HS-5 (cell line): ENCODE measurements around the gene KCNIP3.
"Not testable (repeated sequence)": the region's sequence is repeated elsewhere in the genome, so short reads cannot be mapped to it uniquely, and the experiment has no call there.

Experiments
- DNase-seq: peaks from one replicate; pipeline ENCODE4 v3.0.0-alpha.2; 2012; ENCODE audit warnings: low read depth

KCNIP3 gene

GRCh38 chr2:95411239-95411638 is 114.1 kb downstream of the KCNIP3 start:
- DNase-seq = not testable (repeated sequence)

DNA sequence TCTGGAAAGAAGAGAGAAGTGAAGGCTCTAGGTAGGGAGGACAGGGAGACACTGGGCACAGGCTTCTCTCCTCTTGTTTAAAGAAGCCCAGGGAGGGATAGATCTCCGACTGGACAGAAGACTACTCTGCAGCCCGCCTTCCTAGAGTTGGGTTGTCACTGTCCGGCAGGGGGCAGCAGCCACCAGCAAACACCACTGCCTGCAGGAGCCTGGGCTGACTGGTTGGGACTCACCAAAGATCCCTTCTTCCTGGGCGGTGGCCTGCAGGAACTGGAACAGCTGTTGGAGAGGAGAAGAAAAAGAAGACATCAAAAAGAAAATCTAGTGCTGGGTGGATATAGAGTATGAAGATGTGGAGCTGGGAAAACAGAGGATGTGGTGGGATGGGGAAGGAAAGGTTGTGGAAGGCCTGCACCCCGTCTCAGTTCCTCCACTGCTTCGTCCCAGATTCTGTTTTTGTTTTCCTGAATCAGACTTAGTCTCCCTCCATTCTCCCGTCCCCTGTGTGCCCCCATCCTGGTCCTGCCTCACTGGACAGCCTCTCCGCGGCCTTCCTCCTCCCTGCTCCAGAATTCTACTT is 117.0 kb downstream of the KCNIP3 start:
- DNase-seq = peak; percentile 38

GRCh38 chr2:95415138-95415537 is 118.0 kb downstream of the KCNIP3 start:
- DNase-seq = not testable (repeated sequence)

GRCh38 chr2:95415561-95415960 is 118.4 kb downstream of the KCNIP3 start:
- DNase-seq = not testable (repeated sequence)

GRCh38 chr2:95427196-95427867 is 130.2 kb downstream of the KCNIP3 start:
- not testable (repeated sequence) for DNase-seq

GRCh38 chr2:95429748-95430467 is 132.8 kb downstream of the KCNIP3 start:
- DNase-seq = not testable (repeated sequence)

DNA sequence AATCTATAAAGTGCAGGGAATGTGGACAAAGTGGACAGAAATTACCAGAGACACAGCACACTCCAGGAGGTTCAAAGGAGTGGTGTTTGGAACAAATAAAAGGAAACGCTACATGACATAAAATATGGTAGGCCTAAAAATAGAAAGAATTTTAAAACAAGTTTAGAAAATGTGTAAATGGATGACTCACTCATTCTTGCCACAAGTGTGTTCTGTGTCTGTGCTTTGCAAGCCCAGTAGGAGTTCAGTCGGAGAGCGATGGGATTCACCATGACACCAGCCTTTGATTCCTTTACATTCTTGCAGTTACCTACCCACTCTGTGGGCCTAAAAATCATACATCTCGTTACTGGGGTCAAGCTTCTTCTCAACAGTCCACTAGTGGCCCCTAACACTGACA is 136.2 kb downstream of the KCNIP3 start:
- DNase-seq = not testable (repeated sequence)

GRCh38 chr2:95433973-95434372 is 136.8 kb downstream of the KCNIP3 start:
- DNase-seq = not testable (repeated sequence)

DNA sequence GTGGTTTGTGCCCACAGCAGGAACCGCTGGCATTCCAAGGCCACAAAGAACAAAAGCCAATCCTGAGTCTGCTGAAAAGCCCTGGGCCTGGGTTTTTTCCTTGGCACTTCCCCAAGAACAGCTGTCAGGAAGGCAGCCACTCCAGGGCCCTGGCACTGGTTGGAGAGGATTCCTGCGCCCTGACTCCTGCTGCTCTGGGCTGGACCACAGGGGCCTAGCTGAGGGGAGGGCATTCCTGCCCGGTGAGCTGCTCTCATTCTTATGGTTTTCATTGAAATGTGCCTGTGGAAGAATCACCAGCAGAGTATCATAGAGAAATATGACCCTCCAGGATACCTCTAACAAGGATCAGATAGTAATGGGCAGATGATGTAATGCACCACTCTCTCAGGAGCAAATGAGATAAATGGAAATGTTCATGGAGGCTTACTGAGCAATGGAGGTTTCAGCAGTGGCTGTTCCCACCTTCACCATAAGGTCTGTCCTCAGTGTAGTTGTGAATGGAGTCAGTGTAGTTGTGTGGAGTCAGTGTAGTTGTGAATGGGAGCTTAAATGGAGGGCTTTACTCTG is 137.4 kb downstream of the KCNIP3 start:
- peak; percentile 41 for DNase-seq

- not testable (repeated sequence) for DNase-seq
These were observed 138.2 kb downstream of the KCNIP3 start for GRCh38 chr2:95435162-95435871.
